A549 (cell line): ENCODE results near the gene CHRM5.

Experiments used
- ATOH8 ChIP-seq: fragments of 250-450 bp; sonication (Bioruptor Pico); IDR thresholded peaks from 2 replicates; pipeline ENCODE4 v1.5.0; 2020; ENCODE audit warnings: low read depth, mild to moderate bottlenecking, moderate library complexity
- CHD2 ChIP-seq: fragments of 150-350 bp; IDR thresholded peaks from 2 replicates; pipeline ENCODE4 v1.6.1; 2014; ENCODE audit warnings: low read length; ENCODE audit not compliant: partially characterized antibody
- CTCF ChIP-seq: fragments of >200 bp; sonication (Bioruptor Twin); formaldehyde crosslinking; IDR thresholded peaks from 3 replicates; pipeline ENCODE4 v1.5.1; 2016
- E2F6 ChIP-seq: IDR thresholded peaks from 2 replicates; pipeline ENCODE4 v1.6.1; 2012; ENCODE audit warnings: low read depth, borderline replicate concordance
- EHMT2 ChIP-seq: fragments of 200-600 bp; sonication (generic); IDR thresholded peaks from 2 replicates; pipeline ENCODE4 v1.6.1; 2016; ENCODE audit warnings: antibody characterized with exemption, low read depth, mild to moderate bottlenecking, moderate library complexity
- EP300 ChIP-seq, 2 experiments: fragments of >200 bp; sonication (Bioruptor Twin); formaldehyde crosslinking; IDR thresholded peaks; 2 replicates in 1 of 2; 3 replicates in 1 of 2; pipeline ENCODE4 v1.6.1; 2016 to 2017
- GATA3 ChIP-seq: IDR thresholded peaks from 2 replicates; pipeline ENCODE4 v1.6.1; 2012; ENCODE audit warnings: borderline replicate concordance
- KDM1A ChIP-seq: fragments of 200-600 bp; sonication (generic); IDR thresholded peaks from 2 replicates; pipeline ENCODE4 v1.6.1; 2016; ENCODE audit warnings: low read depth, mild to moderate bottlenecking
- MAX ChIP-seq: IDR thresholded peaks from 2 replicates; pipeline ENCODE4 v1.6.1; 2012
- MYC ChIP-seq: IDR thresholded peaks from 2 replicates; pipeline ENCODE4 v1.6.1; 2012; ENCODE audit warnings: mild to moderate bottlenecking, inconsistent platforms, low read length, improper control_type of control experiment, borderline replicate concordance
- POLR2A ChIP-seq: IDR thresholded peaks from 2 replicates; pipeline ENCODE4 v1.6.1; 2012; ENCODE audit warnings: mild to moderate bottlenecking, low read length
- REST ChIP-seq: fragments of 200-600 bp; sonication (generic); IDR thresholded peaks from 2 replicates; pipeline ENCODE4 v1.6.1; 2016; ENCODE audit warnings: antibody characterized with exemption, mild to moderate bottlenecking, moderate library complexity
- RFX5 ChIP-seq: fragments of 450-650 bp; IDR thresholded peaks from 2 replicates; pipeline ENCODE4 v1.7.1; 2014; ENCODE audit warnings: antibody characterized with exemption, mild to moderate bottlenecking, moderate library complexity
- SREBF2 ChIP-seq: fragments of 450-650 bp; IDR thresholded peaks from 2 replicates; pipeline ENCODE4 v1.6.1; 2014; ENCODE audit warnings: mild to moderate bottlenecking, moderate library complexity

GRCh38 chr15:34114739-34115138, 146.4 kb downstream of the CHRM5 start:
- no peak for TF ChIP-seq MAX
- no peak for TF ChIP-seq MYC
- no peak for TF ChIP-seq KDM1A
- TF ChIP-seq POLR2A = no peak
- no peak for TF ChIP-seq CTCF
- no peak for TF ChIP-seq EP300 (IDR thresholded peaks at IDR 0.05)
- no peak for TF ChIP-seq GATA3
- TF ChIP-seq REST = no peak
- no peak for TF ChIP-seq ATOH8 (CRISPR knock-in tag)
- TF ChIP-seq SREBF2 = no peak
- TF ChIP-seq EHMT2 = no peak
- TF ChIP-seq CHD2 = no peak
- TF ChIP-seq RFX5 = no peak
- no peak for TF ChIP-seq E2F6
